Activated T-cell treated with anti-CD3 and anti-CD28 coated beads, Interleukin-2, amount 50 U/mL, for 1 hour (primary cell): ENCODE measurements around the gene NKD1.
"Not testable (repeated sequence)": the region's sequence is repeated elsewhere in the genome, so short reads cannot be mapped to it uniquely, and the experiment has no call there.

Experiments used
- DNase-seq: peaks from one replicate; pipeline ENCODE4 v3.0.0-alpha.2; 2020

The NKD1 gene

GRCh38 chr16:50548125-50548908 is at the start of gene NKD1:
Gene NKD1 (plus strand): TSS chr16:50548396. CDS start chr16:50548554, 158 bp downstream.
- peak; percentile 82 for DNase-seq

DNA sequence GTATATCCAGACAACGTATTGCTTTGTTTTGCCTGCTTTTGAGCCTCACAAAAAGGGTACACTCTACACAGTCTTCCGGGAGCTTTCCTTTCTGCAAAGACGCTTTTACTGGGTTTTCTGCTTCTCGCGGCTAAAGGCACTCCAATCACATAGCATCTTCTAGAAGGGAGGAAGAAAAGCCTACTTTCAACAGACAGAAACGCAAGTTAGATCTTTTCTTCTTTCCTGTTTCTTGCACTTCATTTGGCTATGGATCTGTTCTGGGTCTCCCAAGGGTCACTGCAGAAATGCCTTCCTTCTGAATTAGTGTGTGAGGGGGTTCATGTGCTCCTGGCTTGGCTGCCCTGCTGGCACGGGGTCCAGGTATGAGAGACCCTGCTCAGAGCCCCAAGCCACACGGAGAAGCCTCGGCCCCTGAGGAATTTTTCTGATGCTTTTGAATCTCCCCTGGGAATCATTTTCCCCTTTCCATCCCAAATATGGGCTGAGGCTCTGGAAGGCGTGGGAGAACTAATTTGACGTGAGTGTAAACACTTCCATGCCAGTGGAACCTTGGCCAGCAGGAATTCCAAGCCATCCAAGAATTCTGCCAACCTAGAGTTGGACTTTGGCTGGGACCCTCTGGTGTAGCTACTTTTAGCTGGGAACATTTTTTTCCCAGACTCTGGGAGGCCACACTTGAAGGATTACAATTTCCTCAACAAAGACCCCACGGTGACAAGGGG is 49.6 kb upstream of the NKD1 start:
- no peak for DNase-seq

DNA sequence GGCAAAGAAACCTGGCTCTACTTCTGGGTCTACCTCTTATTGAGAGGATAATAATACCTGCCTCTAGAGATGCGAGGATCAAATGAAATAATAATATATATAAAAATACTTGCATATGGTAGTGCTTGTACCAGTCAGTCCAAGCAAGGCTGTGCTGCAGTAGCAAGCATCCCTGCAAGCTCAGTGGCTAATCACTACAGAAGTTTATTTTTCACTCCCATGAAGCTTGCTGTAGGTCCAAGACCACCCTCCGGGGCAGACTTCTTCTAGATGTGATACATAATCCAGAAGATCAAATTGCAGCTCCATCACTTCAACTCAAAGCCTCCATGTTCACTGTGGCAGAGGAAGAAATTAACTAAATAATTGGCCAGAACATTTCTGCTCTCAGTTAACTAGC is 48.9 kb upstream of the NKD1 start:
- DNase-seq: no peak

DNA sequence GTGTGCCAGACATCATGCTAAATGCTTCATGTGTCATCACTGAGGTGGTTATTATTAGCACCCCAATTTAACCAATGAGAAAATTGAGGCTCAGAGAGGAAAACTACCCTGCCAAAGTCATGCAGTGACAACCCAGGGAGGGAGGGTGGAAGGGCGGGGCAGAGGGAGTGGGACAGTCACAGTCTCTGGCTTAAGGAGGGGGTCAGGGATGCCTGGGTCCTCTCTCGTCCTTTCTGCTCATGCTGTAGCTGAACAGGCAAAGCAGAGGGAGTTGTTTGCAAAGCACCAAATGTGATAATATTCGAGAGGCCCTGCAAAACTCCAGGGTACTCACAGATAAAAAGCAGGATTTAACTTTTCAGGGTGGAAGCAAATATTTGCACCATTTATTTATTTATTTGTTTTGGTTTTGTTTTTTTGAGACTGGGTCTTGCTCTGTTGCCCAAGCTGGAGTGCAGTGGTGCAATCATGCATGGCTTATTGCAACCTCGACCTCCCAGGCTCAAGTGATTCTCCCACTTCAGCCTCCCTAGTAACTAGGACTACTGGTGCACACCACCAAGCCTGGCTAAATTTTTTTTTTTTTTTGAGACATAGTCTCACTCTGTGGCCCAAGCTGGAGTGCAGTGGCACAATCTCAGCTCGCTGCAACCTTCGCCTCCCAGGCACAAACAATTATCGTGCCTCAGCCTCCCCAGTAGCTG is 47.9 kb upstream of the NKD1 start:
- DNase-seq: no peak

- DNase-seq: no peak
These were observed 46.9 kb upstream of the NKD1 start for GRCh38 chr16:50501251-50501650.

DNA sequence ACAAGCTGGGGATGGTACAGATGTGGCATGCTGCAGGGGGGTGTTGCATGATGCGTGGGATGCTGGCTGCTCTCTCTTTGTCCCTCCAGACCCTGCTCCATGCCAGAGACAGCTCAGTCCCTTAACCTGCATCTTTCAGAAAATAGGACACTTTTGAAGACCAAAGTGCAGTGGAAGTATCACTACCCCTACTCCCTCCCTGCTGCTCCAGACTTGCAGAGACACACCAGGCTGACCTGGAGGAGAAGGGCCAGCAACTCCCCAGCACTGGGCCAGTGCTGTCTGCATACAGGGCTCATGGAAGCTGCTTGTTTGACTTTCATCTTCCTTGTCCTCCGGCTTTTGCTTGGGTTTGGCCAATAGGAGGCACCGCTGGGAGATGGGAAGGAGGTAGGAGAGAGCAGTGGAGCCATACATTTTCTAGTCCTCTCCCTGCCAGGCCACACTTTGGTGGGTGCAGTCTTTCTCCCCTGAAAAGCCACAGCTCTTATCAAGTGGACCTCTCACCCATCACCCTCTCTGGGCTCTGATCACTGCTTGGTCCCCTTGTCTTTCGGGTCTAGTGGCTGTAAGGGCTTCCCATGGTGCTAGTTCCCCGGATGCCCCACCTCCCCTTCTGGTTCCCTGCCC is 46.1 kb upstream of the NKD1 start:
- no peak for DNase-seq

GRCh38 chr16:50502616-50503011 is 45.6 kb upstream of the NKD1 start:
- DNase-seq: no peak

GRCh38 chr16:50503868-50504531 is 44.2 kb upstream of the NKD1 start:
- not testable (repeated sequence) for DNase-seq

DNA sequence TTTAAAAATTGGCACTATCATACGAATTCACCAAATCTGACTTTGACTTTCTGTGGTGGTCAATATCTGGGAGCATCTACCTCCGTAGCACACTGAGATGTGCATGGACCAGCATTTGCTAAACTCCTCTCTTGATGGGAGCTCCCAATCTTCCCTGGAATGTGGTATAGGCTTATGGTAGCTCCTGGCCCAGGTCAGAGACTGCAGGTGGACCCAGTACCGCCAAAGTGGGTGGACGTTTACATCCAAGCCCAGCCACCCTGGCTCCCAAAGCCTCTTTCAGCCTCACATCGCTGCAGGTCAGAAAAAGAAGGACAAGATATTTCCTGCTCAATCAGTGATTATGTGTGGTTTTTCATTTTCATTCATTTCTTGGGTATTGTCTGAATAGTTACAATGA is 43.1 kb upstream of the NKD1 start:
- DNase-seq: no peak

DNA sequence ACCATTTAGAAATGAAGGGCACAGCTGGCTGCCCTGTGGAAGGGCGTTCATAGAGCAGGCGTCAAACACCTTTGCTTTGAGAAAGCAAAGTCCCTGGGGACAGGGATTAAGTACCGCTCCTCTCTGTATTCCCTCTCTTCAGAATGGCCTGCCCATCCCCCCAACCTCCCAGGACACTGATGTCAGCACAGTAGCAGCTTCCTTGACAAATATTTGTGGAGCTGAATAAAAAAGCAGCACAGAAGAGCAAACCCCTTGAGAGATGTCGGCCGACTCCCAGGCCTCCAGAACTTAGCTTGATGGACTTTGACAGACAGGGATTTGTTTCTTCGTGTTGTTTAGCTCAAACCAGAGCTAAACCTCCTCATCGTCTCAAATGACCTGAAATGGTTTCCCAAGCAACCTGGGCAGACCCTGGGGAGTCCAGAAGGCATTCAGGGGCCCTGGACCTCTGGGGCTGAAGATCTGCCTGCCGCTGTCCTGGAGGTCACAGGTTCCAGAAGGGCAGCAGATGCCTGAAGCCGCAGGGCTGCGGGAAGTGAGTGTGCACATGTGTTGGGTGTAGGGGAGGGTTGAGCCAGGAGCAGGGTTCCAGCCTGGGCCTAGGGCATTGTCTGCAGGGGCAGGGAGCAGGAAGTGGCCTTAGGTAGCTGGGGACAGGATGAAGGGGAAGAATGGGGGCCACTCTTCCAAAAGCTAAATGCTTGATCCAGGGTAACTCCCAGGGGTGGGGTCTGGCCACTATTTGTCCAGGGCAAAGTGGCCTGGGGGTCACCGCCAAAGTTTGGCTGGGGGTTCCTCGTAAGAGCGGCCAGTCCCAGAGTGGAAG is 42.3 kb upstream of the NKD1 start:
- DNase-seq: no peak

- no peak for DNase-seq
These were observed 41.7 kb upstream of the NKD1 start for GRCh38 chr16:50506543-50506937.

DNA sequence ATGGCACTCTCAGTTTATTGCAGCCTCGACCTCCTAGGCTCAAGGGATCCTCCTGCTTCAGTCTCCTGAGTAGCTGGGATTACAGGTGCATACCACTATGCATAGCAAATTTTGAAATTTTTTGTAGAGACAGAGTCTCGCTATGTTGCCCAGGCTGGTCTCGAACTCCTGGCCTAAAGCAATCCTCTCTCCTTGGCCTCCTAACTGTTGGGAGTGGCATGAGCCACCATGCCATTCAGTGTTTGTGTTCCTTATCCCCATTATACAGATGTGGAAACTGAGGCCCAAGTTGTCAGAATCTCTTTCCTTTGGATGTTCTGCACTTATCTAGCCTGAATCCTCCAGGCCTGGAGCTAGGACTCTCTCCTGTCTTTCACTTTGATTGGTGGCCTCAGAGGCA is 40.8 kb upstream of the NKD1 start:
- no peak for DNase-seq

GRCh38 chr16:50509521-50510341 is 38.5 kb upstream of the NKD1 start:
- peak; percentile 46 for DNase-seq

- DNase-seq: no peak
These were observed 33.0 kb upstream of the NKD1 start for GRCh38 chr16:50515218-50515617.

GRCh38 chr16:50516401-50516800 is 31.8 kb upstream of the NKD1 start:
- no peak for DNase-seq

DNA sequence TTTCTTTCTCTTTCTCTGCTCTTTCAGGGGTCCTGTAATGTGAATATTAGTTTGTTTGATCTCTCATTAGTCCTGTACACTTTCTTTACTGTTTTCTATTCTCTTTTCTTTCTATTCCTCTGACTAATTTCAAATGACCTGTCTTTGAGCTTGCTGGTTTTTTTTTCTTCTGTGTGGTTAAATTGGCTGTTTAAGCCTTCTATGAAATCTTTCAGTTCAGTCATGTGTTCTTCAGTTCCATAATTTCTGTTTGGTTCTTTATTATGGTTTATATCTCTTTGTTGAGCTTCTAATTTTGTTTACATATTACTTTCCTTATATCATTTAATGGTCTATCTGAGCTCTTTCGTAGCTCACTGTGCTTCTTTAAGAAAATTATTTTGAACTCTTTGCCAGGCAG is 31.3 kb upstream of the NKD1 start:
- no peak for DNase-seq

- DNase-seq: no peak
These were observed 30.5 kb upstream of the NKD1 start for GRCh38 chr16:50517450-50518252.

DNA sequence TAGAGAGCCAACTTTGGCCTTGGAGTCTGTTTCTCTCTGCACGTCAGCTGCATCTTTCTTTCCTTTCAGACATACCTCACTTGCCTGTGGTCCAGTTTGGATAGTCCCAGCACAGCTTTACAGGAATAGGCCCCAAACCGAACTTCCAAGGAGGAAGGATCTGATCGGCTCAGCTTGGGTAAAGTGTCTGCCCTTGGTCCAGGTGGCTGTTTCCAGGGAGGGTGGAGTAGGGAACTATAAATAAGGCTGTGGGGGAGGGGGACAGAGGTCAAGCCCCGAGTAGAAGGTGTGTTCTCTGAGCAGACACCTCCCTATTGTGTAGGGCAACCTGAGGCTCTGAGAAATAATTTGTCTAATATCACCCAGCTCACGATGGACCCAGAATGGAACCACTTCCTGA is 29.2 kb upstream of the NKD1 start:
- no peak for DNase-seq

DNA sequence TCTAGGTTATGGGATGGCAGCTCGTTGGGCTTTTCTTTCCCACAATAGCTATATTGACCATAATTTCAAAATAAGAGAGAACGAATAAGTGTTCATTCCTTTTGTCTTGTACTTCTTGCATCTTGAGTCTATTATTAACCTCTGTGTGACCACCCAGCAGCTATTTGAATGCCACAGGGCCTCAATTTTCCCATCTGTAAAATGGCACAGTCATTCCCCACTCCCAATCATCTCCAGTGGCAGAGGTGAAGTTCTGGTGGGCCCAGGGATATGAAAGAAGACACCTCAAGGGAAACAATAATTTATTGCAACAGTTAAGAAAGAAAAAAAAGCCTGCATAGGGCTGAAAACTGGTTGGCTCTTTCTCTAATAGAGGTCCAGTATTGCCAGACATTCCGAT is 28.6 kb upstream of the NKD1 start:
- no peak for DNase-seq
